ENCODE data around the gene MCRIP1.

The MCRIP1 gene

GRCh38 chr17:81839301-81839700, 6.2 kb upstream of the MCRIP1 start:
- Mint-ChIP-seq H3K9me3 (no peaks in the 10 kb centered on the region), H3K4me1 (ENCODE audit: low read depth) (no peaks in the 10 kb centered on the region), H3K27me3 (ENCODE audit: low read depth) (no peaks in the 10 kb centered on the region), H3K4me3 (no peak overlapping the region), H3K36me3 (ENCODE audit: low read depth) (peaks cover 6% of the 10 kb centered on the region), H3K27ac (no peak overlapping the region)

- Mint-ChIP-seq H3K4me1 (ENCODE audit: low read depth) (peaks cover under 1% of the 10 kb centered on the region), H3K9me3 (no peaks in the 10 kb centered on the region), H3K36me3 (ENCODE audit: low read depth) (peaks cover 6% of the 10 kb centered on the region), H3K4me3 (no peak overlapping the region), H3K27ac (no peak overlapping the region), H3K27me3 (ENCODE audit: low read depth) (no peaks in the 10 kb centered on the region)
These were observed 5.7 kb upstream of the MCRIP1 start for GRCh38 chr17:81838753-81839255.

- H3K9me3 Mint-ChIP-seq = no peaks in the 10 kb centered on the region
- H3K27ac Mint-ChIP-seq = no peak overlapping the region
- H3K36me3 Mint-ChIP-seq (ENCODE audit: low read depth) = no peaks in the 10 kb centered on the region
- H3K4me1 Mint-ChIP-seq (ENCODE audit: low read depth) = peaks cover 3% of the 10 kb centered on the region
- no peak overlapping the region for H3K4me3 Mint-ChIP-seq
- H3K27me3 Mint-ChIP-seq (ENCODE audit: low read depth) = no peaks in the 10 kb centered on the region
These were observed 4.5 kb upstream of the MCRIP1 start for GRCh38 chr17:81837641-81838040.

- H3K4me3 Mint-ChIP-seq = peak within 1 kb of the TSS; percentile 74
- no peaks in the 10 kb centered on the region for H3K9me3 Mint-ChIP-seq
- H3K36me3 Mint-ChIP-seq (ENCODE audit: low read depth) = peaks cover 3% of the 10 kb centered on the region
- no peaks in the 10 kb centered on the region for H3K27me3 Mint-ChIP-seq (ENCODE audit: low read depth)
- H3K4me1 Mint-ChIP-seq (ENCODE audit: low read depth) = peaks cover 16% of the 10 kb centered on the region
- peak within 1 kb of the TSS; percentile 79 for H3K27ac Mint-ChIP-seq
These were observed 1.8 kb upstream of the MCRIP1 start, which contains the start of gene PPP1R27 for GRCh38 chr17:81834831-81835267. Gene PPP1R27, minus strand, starts transcription at chr17:81835050. Its CDS starts 97 bp downstream, at chr17:81834953.

GRCh38 chr17:81833921-81834830, 1.1 kb upstream of the MCRIP1 start:
- Mint-ChIP-seq H3K27ac (peak overlapping the region; percentile 79), H3K9me3 (no peaks in the 10 kb centered on the region), H3K36me3 (ENCODE audit: low read depth) (peaks cover 3% of the 10 kb centered on the region), H3K4me3 (peak overlapping the region; percentile 74), H3K4me1 (ENCODE audit: low read depth) (peaks cover 16% of the 10 kb centered on the region), H3K27me3 (ENCODE audit: low read depth) (no peaks in the 10 kb centered on the region)

GRCh38 chr17:81832608-81833159, 407 bp downstream of the MCRIP1 start:
- no peaks in the 10 kb centered on the region for H3K27me3 Mint-ChIP-seq (ENCODE audit: low read depth)
- peaks cover 3% of the 10 kb centered on the region for H3K36me3 Mint-ChIP-seq (ENCODE audit: low read depth)
- H3K27ac Mint-ChIP-seq = peak overlapping the region; percentile 94
- peak overlapping the region; percentile 91 for H3K4me3 Mint-ChIP-seq
- no peaks in the 10 kb centered on the region for H3K9me3 Mint-ChIP-seq
- H3K4me1 Mint-ChIP-seq (ENCODE audit: low read depth) = peaks cover 19% of the 10 kb centered on the region

GRCh38 chr17:81831957-81832607, 1.0 kb downstream of the MCRIP1 start:
- H3K36me3 Mint-ChIP-seq (ENCODE audit: low read depth) = peaks cover 3% of the 10 kb centered on the region
- no peaks in the 10 kb centered on the region for H3K9me3 Mint-ChIP-seq
- peaks cover 19% of the 10 kb centered on the region for H3K4me1 Mint-ChIP-seq (ENCODE audit: low read depth)
- no peaks in the 10 kb centered on the region for H3K27me3 Mint-ChIP-seq (ENCODE audit: low read depth)
- H3K4me3 Mint-ChIP-seq = peak overlapping the region; percentile 91
- H3K27ac Mint-ChIP-seq = peak overlapping the region; percentile 94

GRCh38 chr17:81831563-81831956, 1.5 kb downstream of the MCRIP1 start:
- H3K4me1 Mint-ChIP-seq (ENCODE audit: low read depth) = peaks cover 19% of the 10 kb centered on the region
- H3K9me3 Mint-ChIP-seq = no peaks in the 10 kb centered on the region
- H3K27me3 Mint-ChIP-seq (ENCODE audit: low read depth) = no peaks in the 10 kb centered on the region
- H3K4me3 Mint-ChIP-seq = peak overlapping the region; percentile 91
- H3K27ac Mint-ChIP-seq = peak overlapping the region; percentile 94
- H3K36me3 Mint-ChIP-seq (ENCODE audit: low read depth) = peaks cover 3% of the 10 kb centered on the region

- H3K27me3 Mint-ChIP-seq (ENCODE audit: low read depth) = no peaks in the 10 kb centered on the region
- H3K4me3 Mint-ChIP-seq = no peak overlapping the region
- peak overlapping the region; percentile 24 for H3K27ac Mint-ChIP-seq
- no peaks in the 10 kb centered on the region for H3K9me3 Mint-ChIP-seq
- H3K4me1 Mint-ChIP-seq (ENCODE audit: low read depth) = peaks cover 21% of the 10 kb centered on the region
- peaks cover 3% of the 10 kb centered on the region for H3K36me3 Mint-ChIP-seq (ENCODE audit: low read depth)
These were observed 3.2 kb downstream of the MCRIP1 start for GRCh38 chr17:81829858-81830257.

- Mint-ChIP-seq H3K36me3 (ENCODE audit: low read depth) (peaks cover 3% of the 10 kb centered on the region), H3K27me3 (ENCODE audit: low read depth) (no peaks in the 10 kb centered on the region), H3K4me1 (ENCODE audit: low read depth) (peaks cover 19% of the 10 kb centered on the region), H3K9me3 (no peaks in the 10 kb centered on the region), H3K27ac (no peak overlapping the region), H3K4me3 (no peak overlapping the region)
These were observed 4.4 kb downstream of the MCRIP1 start for GRCh38 chr17:81828656-81829055.

- no peaks in the 10 kb centered on the region for H3K9me3 Mint-ChIP-seq
- H3K4me3 Mint-ChIP-seq = no peak overlapping the region
- H3K27ac Mint-ChIP-seq = no peak overlapping the region
- H3K4me1 Mint-ChIP-seq (ENCODE audit: low read depth) = peaks cover 7% of the 10 kb centered on the region
- no peaks in the 10 kb centered on the region for H3K36me3 Mint-ChIP-seq (ENCODE audit: low read depth)
- no peaks in the 10 kb centered on the region for H3K27me3 Mint-ChIP-seq (ENCODE audit: low read depth)
These were observed 7.1 kb downstream of the MCRIP1 start for GRCh38 chr17:81825841-81826466.

- no peak overlapping the region for H3K27ac Mint-ChIP-seq
- no peaks in the 10 kb centered on the region for H3K36me3 Mint-ChIP-seq (ENCODE audit: low read depth)
- H3K9me3 Mint-ChIP-seq = no peaks in the 10 kb centered on the region
These were observed 8.5 kb downstream of the MCRIP1 start for GRCh38 chr17:81824595-81824994.

GRCh38 chr17:81823820-81824550, 9.1 kb downstream of the MCRIP1 start:
- H3K4me3 Mint-ChIP-seq = no peak overlapping the region
- H3K27ac Mint-ChIP-seq = no peak overlapping the region
- no peaks in the 10 kb centered on the region for H3K36me3 Mint-ChIP-seq (ENCODE audit: low read depth)
- no peaks in the 10 kb centered on the region for H3K27me3 Mint-ChIP-seq (ENCODE audit: low read depth)
- H3K9me3 Mint-ChIP-seq = no peaks in the 10 kb centered on the region
- peaks cover 7% of the 10 kb centered on the region for H3K4me1 Mint-ChIP-seq (ENCODE audit: low read depth)

More at GRCh38 chr17:81824595-81824994, 8.5 kb downstream of the MCRIP1 start:
- H3K27me3 Mint-ChIP-seq (ENCODE audit: low read depth) = no peaks in the 10 kb centered on the region
- H3K4me3 Mint-ChIP-seq = no peak overlapping the region
- peaks cover 7% of the 10 kb centered on the region for H3K4me1 Mint-ChIP-seq (ENCODE audit: low read depth)
